HG03520 (cell line): Measurements from ENCODE around the gene LILRA5.
"Not testable (repeated sequence)": the region's sequence is repeated elsewhere in the genome, so short reads cannot be mapped to it uniquely, and the experiment has no call there.

Source experiments
- ATAC-seq: cut with Tn5 transposase; IDR thresholded peaks from one replicate; pipeline ENCODE4 v1.9.1; 2021; ENCODE audit warnings: mild to moderate bottlenecking, moderate library complexity; ENCODE audit not compliant: unreplicated experiment

LILRA5 gene

GRCh38 chr19:54307389-54308020 lies 5.5 kb downstream of the LILRA5 start:
- no peak for ATAC-seq

- no peak for ATAC-seq
Measured at GRCh38 chr19:54305141-54305540, 7.8 kb downstream of the LILRA5 start.

DNA sequence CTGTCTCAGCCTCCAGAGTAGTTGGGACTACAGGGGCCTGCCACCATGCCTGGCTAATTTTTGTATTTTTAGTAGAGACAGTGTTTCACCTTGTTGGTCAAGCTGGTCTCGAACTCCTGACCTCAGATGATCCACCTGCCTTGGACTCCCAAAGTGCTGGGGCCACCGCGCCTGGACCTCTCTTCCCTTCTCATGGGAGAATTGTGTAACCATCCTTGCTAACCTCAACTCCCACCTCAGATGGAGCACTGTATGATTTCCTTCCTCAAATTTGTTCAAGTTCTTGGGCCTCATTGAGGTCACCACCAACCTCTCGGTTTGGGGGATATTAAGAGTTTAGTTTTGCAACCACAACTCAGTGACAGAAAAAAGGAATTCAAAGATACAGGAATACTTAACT lies 10.7 kb downstream of the LILRA5 start:
- no peak for ATAC-seq

DNA sequence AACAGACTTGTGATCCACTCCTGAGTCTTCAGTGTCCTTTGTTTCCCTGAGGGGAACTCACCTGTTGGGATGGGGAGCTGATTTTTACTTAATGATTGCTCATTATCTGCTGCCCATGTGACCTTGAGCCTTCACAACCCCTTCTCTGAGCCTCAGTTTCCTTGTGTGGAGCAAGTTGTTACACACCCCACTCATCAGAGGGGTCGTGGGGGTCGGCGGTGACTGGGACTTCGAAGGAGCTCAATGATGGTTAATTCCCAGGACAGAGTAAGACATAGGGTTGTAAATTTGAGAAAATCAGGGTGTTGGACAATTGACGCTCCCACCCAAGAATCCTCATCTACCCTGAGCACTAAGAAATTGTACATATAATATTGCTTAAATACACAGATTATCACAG lies 13.5 kb downstream of the LILRA5 start:
- ATAC-seq, result no peak

- no peak for ATAC-seq
Measured at GRCh38 chr19:54299126-54299498, 13.9 kb downstream of the LILRA5 start.

DNA sequence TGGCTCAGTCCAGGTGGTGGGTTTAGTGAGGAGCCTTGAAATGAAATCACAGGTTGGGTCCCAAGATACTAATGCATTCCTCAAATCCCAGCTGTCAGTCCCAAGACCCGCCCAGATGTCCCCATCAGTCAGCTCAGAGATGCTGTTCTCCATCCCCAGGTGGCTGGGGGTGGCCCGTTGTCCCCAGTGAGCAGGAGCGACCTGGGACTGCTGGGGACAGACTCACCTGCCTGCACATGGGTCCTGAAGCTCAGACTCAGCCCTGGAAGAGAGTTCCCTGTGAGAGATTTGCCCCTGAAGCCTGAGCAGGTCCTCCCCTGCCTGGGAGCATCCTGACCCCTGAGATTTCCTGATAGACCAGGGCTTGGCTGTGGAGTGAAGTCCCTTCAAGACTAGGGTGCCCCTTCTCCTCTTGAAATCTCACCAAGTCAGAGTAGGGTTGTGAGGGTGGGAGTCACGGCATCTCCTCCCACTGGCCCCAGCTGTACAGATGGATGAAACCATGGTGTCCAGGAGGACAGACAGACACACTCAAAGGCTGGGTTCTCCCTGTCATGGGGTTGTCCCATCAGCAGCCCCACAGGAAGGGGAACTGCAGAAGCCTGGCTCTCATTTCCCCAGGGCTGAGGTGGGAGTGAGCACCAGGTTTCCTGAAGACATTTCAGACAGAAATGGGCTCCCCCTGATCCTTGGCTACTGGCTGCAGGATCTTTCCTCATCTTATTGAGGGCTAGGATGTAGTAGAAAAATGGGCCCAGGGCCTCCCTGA lies 14.4 kb downstream of the LILRA5 start:
- ATAC-seq, result no peak

GRCh38 chr19:54297759-54298305 lies 15.1 kb downstream of the LILRA5 start:
- no peak for ATAC-seq

DNA sequence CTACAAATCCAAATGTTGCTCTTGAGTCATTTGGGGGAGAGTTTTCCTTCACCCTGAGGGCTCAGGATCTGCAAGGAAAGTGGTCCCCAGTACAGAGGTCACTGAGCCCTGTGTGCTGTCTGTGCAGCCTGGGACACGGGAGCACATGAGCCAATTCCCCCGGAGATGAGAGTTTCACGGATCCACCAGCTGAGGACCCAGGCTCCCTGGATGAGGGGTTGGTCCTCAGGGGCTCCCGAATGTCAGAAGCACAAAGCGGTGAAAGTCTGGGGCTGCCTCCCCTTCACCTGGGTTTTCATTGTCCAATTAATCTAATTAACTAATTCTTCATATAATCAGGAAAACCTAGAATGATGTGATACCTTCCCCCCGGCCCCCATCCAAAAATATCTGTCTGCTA lies 18.4 kb downstream of the LILRA5 start:
- ATAC-seq, result no peak

DNA sequence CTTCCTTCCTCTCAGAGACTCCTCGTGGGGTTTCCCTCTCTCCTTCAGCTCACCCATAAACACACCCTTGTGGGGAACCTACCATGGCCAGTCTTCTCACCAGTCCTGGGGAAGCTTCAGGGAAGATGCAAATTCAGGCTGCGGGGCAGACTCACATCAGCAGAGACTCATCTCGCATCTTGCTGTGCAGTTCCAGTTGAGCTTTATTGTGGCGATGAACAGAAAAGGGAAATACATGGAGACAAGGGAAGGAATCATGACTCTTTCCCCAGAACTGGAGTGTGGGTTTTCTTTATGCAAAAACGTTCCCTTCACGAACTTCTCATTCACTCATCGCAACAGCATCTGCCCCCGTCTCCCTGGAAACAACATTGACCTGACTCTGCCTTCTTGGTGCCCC lies 23.8 kb downstream of the LILRA5 start:
- not testable (repeated sequence) for ATAC-seq

- ATAC-seq, result no peak
Measured at GRCh38 chr19:54287456-54287855, 25.5 kb downstream of the LILRA5 start.

- not testable (repeated sequence) for ATAC-seq
Measured at GRCh38 chr19:54286283-54286682, 26.7 kb downstream of the LILRA5 start.

GRCh38 chr19:54285427-54286056 lies 27.4 kb downstream of the LILRA5 start:
- ATAC-seq, result not testable (repeated sequence)

DNA sequence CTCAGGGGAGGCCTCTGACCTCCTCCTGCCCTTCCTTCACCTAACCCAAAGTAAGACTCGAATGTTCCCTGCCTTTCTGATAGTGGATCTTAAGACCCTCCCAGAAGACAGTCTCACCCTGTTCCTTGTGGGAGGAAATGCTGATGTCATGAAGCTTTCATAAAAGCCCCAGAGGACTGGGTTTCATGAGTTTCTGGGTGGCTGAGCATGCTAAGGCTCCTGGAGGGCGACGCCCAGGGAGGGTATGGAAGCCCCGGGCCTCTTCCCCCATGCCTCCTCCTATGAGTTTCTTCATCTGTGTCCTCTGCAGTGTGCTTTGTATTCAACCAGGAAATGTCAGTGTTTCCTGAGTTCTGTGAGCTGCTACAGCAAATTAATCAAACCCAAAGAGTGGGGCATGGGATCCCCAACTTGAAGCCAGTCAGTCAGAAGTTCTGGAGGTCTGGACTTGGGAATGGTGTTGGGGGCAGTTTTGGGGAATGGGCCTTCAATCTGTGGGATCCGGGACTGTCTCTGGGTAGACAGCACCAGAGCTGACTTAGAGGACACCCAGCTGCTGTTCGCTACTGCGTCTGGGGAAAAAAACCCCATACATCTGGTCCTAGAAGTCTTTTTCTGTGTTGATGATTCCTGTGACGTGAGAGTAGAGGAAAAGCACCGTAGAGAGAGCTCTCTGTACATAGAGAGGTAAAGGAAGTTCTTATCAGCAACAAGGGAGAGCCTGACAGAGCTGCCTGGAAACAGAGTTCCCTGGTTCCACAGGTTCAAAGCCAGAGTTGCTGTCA lies 30.1 kb downstream of the LILRA5 start:
- ATAC-seq, result no peak

GRCh38 chr19:54281729-54282075 lies 31.3 kb downstream of the LILRA5 start:
- not testable (repeated sequence) for ATAC-seq

- ATAC-seq, result no peak
Measured at GRCh38 chr19:54281007-54281728, 31.8 kb downstream of the LILRA5 start, which contains the start of gene LILRB2. LILRB2 (minus strand) TSS chr19:54281110; CDS start chr19:54280496, 614 bp downstream.

DNA sequence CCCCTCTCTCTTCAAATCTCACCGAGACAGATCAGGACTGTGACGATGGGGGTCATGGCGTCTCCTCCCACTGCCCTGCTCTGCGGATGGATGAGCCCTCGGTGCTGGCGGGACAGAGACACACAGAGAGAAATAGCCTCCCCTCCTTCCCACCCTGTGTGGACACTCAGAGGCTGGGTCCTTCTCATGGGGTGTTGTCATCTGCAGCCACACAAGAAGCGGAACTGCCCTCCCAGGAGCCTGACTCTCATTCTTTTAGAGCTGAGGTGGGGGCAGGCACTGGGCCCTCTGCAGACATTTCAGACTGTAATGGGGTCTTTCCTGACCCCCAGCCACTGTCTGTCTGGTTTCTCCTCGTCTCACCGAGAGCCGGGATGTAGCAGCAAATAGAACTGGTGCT lies 32.5 kb downstream of the LILRA5 start:
- not testable (repeated sequence) for ATAC-seq

DNA sequence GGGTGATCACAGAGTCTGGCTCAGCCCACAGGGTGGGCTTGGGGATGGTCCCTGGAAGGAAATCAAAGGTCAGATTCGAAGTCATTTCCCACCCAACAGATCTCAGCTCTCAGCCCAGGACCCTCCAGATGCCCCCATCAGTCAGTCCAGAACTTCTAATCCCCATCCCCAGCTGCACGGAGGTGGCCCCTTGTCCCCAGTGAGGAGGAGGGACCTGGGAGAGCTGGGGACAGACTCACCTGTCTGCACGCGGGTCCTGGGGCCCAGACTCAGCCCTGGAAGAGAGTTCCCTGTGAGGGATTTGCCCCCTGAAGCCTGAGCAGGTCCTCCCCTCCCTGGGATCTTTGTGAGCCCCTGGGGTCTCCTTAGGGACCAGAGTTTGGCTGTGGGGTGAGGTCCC lies 32.9 kb downstream of the LILRA5 start:
- ATAC-seq, result not testable (repeated sequence)

- ATAC-seq, result no peak
Measured at GRCh38 chr19:54279406-54279962, 33.5 kb downstream of the LILRA5 start.

DNA sequence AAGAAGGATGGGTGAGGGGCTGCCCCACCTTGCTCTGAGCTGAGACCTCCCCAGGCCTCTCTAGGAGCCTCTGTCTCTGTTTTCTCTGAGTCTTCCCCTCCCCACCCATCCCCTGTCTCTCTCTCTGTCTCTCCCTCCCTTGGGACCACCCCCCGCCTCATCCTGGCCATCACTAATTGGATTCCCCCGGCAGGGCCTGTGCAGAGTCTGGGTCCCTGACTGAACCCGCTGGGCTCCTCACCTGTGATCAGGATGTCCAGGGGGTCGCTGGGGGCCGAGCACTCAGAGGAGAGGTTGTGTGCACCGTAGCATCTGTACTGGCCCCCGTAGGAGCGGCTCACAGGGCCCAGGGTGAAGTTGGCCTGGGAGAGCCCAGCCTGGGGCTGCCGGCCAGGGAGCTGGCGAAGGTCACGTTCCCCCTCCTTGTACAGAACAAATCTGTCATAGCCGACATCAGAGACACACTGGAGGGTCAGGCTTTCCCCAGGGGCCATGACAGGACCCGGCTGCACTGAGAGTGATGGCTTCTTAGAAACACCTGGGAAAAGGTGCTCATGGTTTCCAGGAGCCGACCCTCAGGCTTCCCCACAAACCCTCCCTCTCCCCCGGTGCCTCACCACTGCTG lies 34.3 kb downstream of the LILRA5 start:
- not testable (repeated sequence) for ATAC-seq

- ATAC-seq, result not testable (repeated sequence)
Measured at GRCh38 chr19:54278056-54278455, 34.9 kb downstream of the LILRA5 start.
